SU-DHL-6 (cell line): Measurements from ENCODE around the gene SLC5A10.

Source experiments
- H2AFZ ChIP-seq: fragments of 200-600 bp; sonication (generic); 2 replicates; pipeline ENCODE4 v1.6.1; 2014; ENCODE audit warnings: low read depth, mild to moderate bottlenecking, moderate library complexity, mixed read lengths, antibody characterized with exemption, low read length; ENCODE audit not compliant: severe bottlenecking
- H3F3A ChIP-seq: fragments of 200-600 bp; shearing (Covaris generic); 2 replicates; pipeline ENCODE4 v1.6.0; 2016; ENCODE audit warnings: antibody characterized with exemption, mild to moderate bottlenecking; ENCODE audit not compliant: insufficient read depth
- H3K27ac ChIP-seq: fragments of 200-600 bp; sonication (generic); 2 replicates; pipeline ENCODE4 v1.5.1; 2016; ENCODE audit warnings: low read depth, mild to moderate bottlenecking, low read length, moderate library complexity, mixed read lengths
- H3K27me3 ChIP-seq: fragments of 200-600 bp; sonication (generic), shearing (Covaris generic); 2 replicates; pipeline ENCODE4 v1.6.0; 2014; ENCODE audit warnings: mild to moderate bottlenecking, low read length
- H3K36me3 ChIP-seq: fragments of 200-600 bp; sonication (generic); 2 replicates; pipeline ENCODE4 v1.6.1; 2014; ENCODE audit warnings: mild to moderate bottlenecking, low read length, mixed read lengths
- H3K4me2 ChIP-seq: fragments of 300-600, 200-600 bp; shearing (Covaris generic), sonication (generic); 2 replicates; pipeline ENCODE4 v1.6.0; 2014; ENCODE audit warnings: low read length, low read depth, mild to moderate bottlenecking; ENCODE audit not compliant: poor library complexity, severe bottlenecking
- H3K4me3 ChIP-seq: fragments of 200-600 bp; sonication (generic); 2 replicates; pipeline ENCODE4 v1.5.1; 2014; ENCODE audit warnings: antibody characterized with exemption, low read length, mild to moderate bottlenecking, mixed read lengths; ENCODE audit not compliant: insufficient read depth, poor library complexity, severe bottlenecking
- H3K79me2 ChIP-seq: fragments of 200-600 bp; sonication (generic); 2 replicates; pipeline ENCODE4 v1.6.1; 2014; ENCODE audit warnings: mild to moderate bottlenecking, low read length, moderate library complexity; ENCODE audit not compliant: insufficient read depth
- H3K9ac ChIP-seq: fragments of 200-600 bp; sonication (generic); 2 replicates; pipeline ENCODE4 v1.7.0; 2014; ENCODE audit warnings: mild to moderate bottlenecking, low read length
- H3K9me2 ChIP-seq: fragments of 200-600 bp; sonication (generic); replicated peaks from 2 replicates; pipeline ENCODE4 v1.6.1; 2014; ENCODE audit warnings: low read length; ENCODE audit not compliant: insufficient read depth
- H3K9me3 ChIP-seq: fragments of 200-600 bp; sonication (generic); 2 replicates; pipeline ENCODE4 v1.6.1; 2014; ENCODE audit warnings: low read length, mixed read lengths; ENCODE audit not compliant: insufficient read depth
- H4K20me1 ChIP-seq: fragments of 200-600 bp; sonication (generic); 2 replicates; pipeline ENCODE4 v1.6.1; 2014; ENCODE audit warnings: low read depth, mild to moderate bottlenecking, antibody characterized with exemption, low read length, moderate library complexity, mixed read lengths
- CTCF ChIP-seq: fragments of 200-600 bp; sonication (generic); IDR thresholded peaks from one replicate; pipeline ENCODE4 v1.5.1; 2017; ENCODE audit warnings: antibody characterized with exemption, mild to moderate bottlenecking, low read length, moderate library complexity; ENCODE audit not compliant: insufficient read depth, poor library complexity, severe bottlenecking
- EZH2phosphoT487 ChIP-seq: fragments of 200-600 bp; sonication (generic), shearing (Covaris generic); conservative IDR thresholded peaks from 2 replicates; pipeline ENCODE4 v1.6.1; 2018; ENCODE audit warnings: mild to moderate bottlenecking, antibody characterized with exemption, low read length, moderate library complexity, mixed read lengths

Gene SLC5A10

GRCh38 chr17:19002805-19003542, 51.0 kb downstream of the SLC5A10 start:
- H3K9ac ChIP-seq, result peak overlapping the region; percentile 89; the same call in 1 of the 2 replicates
- no peak for TF ChIP-seq CTCF
- no peak for TF ChIP-seq EZH2phosphoT487
- peaks cover 20% of the 10 kb centered on the region; the same call in 1 of the 2 replicates for H3K79me2 ChIP-seq
- no peaks in the 10 kb centered on the region for H3K36me3 ChIP-seq
- peak overlapping the region; percentile 97 for H3K4me3 ChIP-seq
- no peaks in the 10 kb centered on the region for H3K27me3 ChIP-seq
- no peaks in the 10 kb centered on the region for H3K9me2 ChIP-seq
- H3K27ac ChIP-seq, result no peak overlapping the region
- H3K9me3 ChIP-seq, result no peaks in the 10 kb centered on the region
- no peak overlapping the region for H2AFZ ChIP-seq
- H3K4me2 ChIP-seq, result peak overlapping the region; percentile 82
- H4K20me1 ChIP-seq, result no peaks in the 10 kb centered on the region
- peaks cover 9% of the 10 kb centered on the region; the same call in 1 of the 2 replicates for H3F3A ChIP-seq

GRCh38 chr17:19003543-19004420, 51.8 kb downstream of the SLC5A10 start:
- no peak for TF ChIP-seq EZH2phosphoT487
- TF ChIP-seq CTCF, result no peak
- H3K9me3 ChIP-seq, result no peaks in the 10 kb centered on the region
- H3K36me3 ChIP-seq, result no peaks in the 10 kb centered on the region
- H3K9ac ChIP-seq, result peak overlapping the region; percentile 89
- H3K4me2 ChIP-seq, result peak overlapping the region; percentile 82
- H4K20me1 ChIP-seq, result no peaks in the 10 kb centered on the region
- H3K27ac ChIP-seq, result peak overlapping the region; percentile 65
- H3K4me3 ChIP-seq, result peak overlapping the region; percentile 97
- peaks cover 9% of the 10 kb centered on the region; the same call in 1 of the 2 replicates for H3F3A ChIP-seq
- no peaks in the 10 kb centered on the region for H3K27me3 ChIP-seq
- no peak overlapping the region for H2AFZ ChIP-seq
- no peaks in the 10 kb centered on the region for H3K9me2 ChIP-seq
- peaks cover 19% of the 10 kb centered on the region; the same call in 1 of the 2 replicates for H3K79me2 ChIP-seq

GRCh38 chr17:19004421-19005136, 52.6 kb downstream of the SLC5A10 start, which contains the start of gene FAM83G:
Gene FAM83G, minus strand, starts transcription at chr17:19004764. Its CDS starts 723 bp downstream, at chr17:19004041.
- H3K9ac ChIP-seq, result peak within 1 kb of the TSS; percentile 89
- no peaks in the 10 kb centered on the region for H3K9me2 ChIP-seq
- H3K36me3 ChIP-seq, result no peaks in the 10 kb centered on the region
- peak within 1 kb of the TSS; percentile 89 for H2AFZ ChIP-seq
- H3K27me3 ChIP-seq, result no peaks in the 10 kb centered on the region
- H3F3A ChIP-seq, result peaks cover 9% of the 10 kb centered on the region; the same call in 1 of the 2 replicates
- H3K27ac ChIP-seq, result peak within 1 kb of the TSS; percentile 65
- peak within 1 kb of the TSS; percentile 82 for H3K4me2 ChIP-seq
- TF ChIP-seq EZH2phosphoT487 (no peak), CTCF (no peak)
- peak within 1 kb of the TSS; percentile 97 for H3K4me3 ChIP-seq
- H3K9me3 ChIP-seq, result no peaks in the 10 kb centered on the region
- peaks cover 19% of the 10 kb centered on the region; the same call in 1 of the 2 replicates for H3K79me2 ChIP-seq
- no peaks in the 10 kb centered on the region for H4K20me1 ChIP-seq
